Measurements from ENCODE around the gene ARRDC4. TPM values are rescaled to one million over a fixed set of nuclear protein-coding genes. Genes with fewer than 3 reads are reported as not detected.

ARRDC4 gene, protein sequence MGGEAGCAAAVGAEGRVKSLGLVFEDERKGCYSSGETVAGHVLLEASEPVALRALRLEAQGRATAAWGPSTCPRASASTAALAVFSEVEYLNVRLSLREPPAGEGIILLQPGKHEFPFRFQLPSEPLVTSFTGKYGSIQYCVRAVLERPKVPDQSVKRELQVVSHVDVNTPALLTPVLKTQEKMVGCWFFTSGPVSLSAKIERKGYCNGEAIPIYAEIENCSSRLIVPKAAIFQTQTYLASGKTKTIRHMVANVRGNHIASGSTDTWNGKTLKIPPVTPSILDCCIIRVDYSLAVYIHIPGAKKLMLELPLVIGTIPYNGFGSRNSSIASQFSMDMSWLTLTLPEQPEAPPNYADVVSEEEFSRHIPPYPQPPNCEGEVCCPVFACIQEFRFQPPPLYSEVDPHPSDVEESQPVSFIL
- 10 to 100 TPM; 19.6 to 58.1 (median 25.4) TPM for polyA plus RNA-seq

DNA sequence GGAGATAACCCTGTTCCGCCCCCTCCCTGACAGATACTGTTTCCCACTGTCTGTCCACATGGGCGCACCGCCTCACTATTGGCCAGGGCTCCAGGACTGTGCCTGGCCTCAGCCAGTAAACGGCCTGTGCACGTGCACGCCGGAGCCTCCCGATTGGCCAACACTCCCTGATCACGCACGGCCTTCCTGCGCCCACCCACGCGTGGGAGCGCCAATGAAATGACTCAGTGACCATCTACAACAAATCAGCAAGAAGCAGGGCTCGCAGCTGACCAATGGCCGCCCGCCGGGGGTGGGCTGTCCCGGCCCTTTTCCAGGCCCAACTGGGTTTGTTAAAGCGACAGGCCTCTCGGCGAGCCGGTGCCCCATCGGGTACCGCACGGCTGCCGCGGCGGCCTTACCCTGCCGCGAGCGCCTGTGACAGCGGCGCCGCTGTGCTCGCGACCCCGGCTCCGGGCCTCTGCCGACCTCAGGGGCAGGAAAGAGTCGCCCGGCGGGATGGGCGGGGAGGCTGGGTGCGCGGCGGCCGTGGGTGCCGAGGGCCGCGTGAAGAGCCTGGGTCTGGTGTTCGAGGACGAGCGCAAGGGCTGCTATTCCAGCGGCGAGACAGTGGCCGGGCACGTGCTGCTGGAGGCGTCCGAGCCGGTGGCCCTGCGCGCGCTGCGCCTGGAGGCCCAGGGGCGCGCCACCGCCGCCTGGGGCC is at the start of gene ARRDC4:
Gene ARRDC4, plus strand, starts transcription at position 340 of the 703 bp plus-strand sequence. Its CDS starts 159 bp downstream, at position 499.
- no peak within 1 kb of the TSS for H3K27ac ChIP-seq (ENCODE audit: low read depth, low read length)

DNA sequence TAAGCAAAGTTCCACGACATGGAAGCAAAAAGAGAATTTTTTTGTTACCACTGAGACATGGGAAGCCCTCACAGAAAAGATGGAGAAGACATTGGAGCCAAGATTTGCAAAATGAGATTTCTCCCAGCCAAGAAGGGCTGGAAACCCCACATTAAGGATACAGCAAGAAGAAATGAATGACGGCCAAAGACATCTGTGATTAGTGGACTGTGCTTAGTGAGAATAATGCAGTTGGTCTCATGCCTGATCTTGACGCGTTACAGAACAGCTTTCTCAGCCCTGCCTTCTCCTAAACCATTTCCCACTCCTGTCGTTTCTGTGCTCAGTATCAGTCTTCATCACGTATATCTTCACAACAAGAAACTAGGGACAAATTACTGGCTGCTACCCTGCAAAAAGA is 45.8 kb upstream of the ARRDC4 start:
- 65 to 78% (median 66%) methylated on average over 6 of the region's 6 CpGs for WGBS, 3 donors
- no peak overlapping the region for H3K27ac ChIP-seq (ENCODE audit: low read depth, low read length)

More for the DNA sequence above, at the start of gene ARRDC4:
- 0 to 1% (median 0%) methylated on average over 62 to 69 of the region's 69 CpGs for WGBS, 3 donors

DNA sequence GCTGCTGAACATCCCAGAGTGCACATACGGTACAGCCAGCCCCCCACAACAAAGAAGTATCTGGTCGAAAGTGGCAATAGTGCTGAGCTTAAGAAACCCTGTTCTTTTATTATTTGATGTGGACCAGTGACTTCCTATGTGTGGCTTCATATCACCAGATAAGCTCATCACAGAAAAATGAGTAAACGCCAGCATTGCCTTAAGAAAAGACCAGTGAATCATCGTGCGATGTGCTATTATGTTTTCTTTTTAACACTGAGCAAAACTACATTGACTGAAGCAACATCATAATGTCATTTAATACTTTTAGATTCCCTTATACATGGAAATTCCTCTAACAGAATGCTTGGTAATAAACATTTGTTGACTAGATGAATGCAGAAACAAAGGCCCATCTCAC is 45.2 kb upstream of the ARRDC4 start:
- no peak overlapping the region for H3K27ac ChIP-seq (ENCODE audit: low read depth, low read length)
- WGBS, 3 donors, result 74 to 80% (median 80%) methylated on average over 5 of the region's 5 CpGs

DNA sequence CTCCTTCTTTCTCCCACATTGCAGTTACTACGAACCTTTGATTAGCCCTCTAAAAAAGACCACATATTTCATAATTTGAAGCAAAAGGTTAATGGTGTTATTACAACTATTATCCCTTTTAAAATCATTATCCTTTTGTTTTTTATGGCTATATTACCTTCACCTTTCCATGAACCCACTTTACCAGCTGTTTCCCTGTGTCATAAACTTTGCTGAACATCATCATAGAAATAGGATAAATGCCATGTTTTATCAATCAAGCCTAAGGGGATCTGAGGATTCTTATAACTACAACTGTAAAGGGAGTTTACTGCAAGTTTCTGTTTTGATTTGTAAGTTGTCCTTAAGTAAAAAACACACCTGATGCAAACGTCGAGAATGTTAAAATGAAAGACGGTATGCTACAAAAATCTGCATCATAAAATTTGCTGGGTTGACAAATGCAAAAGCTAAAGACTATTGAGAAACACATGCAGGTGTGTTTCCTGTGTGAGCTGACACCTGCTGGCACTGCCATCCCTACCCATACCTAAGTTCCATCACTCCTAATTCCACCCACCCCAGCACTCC is 39.1 kb upstream of the ARRDC4 start:
- 84 to 88% (median 85%) methylated on average over 4 of the region's 4 CpGs for WGBS, 3 donors
- H3K27ac ChIP-seq (ENCODE audit: low read depth, low read length), result no peak overlapping the region

DNA sequence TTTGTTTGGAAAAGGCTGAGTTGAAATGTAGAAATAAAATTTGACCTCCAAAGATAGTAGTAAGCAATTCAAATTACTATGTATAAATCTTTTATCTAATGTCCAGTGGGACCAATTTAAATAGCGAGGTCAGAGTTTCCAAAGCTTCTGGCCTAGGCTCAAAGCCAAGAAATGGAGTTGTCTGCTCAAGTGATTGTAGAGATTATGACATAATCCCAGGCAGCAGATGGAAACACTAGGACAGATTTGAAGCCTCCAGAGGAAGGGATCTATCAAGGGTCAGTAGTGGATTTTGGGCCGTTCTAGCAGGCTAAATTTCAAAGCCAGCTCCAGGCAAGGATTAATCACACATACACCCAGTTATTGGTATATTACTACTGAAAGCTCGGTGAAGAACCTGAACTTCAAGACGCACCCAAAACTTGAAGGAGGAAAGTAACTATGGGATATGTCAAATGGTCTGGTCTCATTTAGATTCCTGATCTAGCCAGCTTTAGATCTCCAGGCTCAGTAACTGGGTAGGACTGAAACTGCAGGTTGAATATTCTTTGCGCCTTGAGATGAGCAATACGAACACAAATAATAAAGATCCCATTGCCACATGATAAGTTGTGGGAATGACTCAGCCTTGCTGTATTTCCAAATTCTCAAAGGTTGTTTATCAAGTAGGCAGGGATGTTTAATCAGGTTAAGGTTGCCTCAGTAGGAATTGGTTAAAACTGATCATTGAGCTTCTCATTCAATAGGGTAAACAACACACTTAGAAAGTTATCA is 30.9 kb upstream of the ARRDC4 start:
- WGBS, 3 donors, result 63 to 81% (median 70%) methylated on average over 6 of the region's 6 CpGs
- no peak overlapping the region for H3K27ac ChIP-seq (ENCODE audit: low read depth, low read length)

DNA sequence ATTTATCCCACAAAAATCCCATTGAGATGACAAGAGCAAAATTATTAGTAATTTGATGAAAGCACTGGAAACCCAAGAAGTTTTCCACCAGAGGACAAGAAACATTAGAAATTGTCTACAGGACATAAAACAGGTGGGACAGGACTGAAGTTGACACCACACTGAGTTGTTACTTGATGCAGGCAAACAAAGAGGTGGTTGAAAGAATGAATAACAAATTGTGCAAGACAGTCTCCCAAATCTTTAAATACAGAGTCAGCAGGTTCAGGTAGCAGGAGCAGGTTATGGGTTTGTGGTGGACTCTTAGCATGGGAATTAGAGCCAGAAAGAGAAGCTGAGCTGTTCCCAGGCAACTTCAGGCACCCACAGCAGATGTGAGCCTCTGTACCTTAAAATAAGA is 30.3 kb upstream of the ARRDC4 start:
- H3K27ac ChIP-seq (ENCODE audit: low read depth, low read length), result no peak overlapping the region

DNA sequence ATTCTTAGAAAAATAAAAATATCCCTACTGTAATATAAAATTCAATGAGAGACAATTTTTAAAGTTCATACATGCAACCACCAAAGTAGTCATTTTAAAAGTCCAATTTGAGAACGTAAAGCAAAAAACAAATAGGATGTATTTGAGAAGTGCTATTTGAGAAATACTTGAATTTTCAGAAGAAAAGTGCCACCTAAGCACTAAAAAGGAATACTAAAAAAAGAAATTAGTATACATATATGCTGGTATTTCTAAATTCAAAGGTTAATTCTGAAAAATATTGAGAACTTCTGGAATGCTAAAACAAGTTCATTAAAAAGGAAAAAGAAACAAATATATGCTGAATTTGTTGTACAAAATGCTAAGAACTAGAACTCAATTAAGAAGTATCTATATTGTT is 29.2 kb upstream of the ARRDC4 start:
- no peak overlapping the region for H3K27ac ChIP-seq (ENCODE audit: low read depth, low read length)
- WGBS, 3 donors, result 80 to 90% (median 86%) methylated on average over 1 of the region's 1 CpG

DNA sequence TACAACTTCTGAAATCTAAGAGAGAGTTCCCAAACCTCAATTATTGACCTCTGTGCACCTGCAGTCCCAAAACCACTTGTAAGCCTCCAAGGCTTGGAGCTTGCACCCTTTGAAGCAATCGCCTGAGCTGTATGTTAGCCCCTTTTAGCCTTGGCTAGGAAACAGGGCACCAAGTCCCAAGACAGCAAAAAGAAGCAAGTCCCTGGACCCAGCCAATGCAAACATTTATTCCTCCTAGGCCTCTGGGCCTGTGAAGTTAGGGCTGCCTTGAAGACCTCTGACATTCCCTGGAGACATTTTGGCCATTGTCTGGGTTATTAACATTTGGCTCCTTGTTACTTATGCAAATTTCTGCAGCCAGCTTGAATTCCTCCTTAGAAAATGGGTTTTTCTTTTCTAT is 26.9 kb upstream of the ARRDC4 start:
- no peak overlapping the region for H3K27ac ChIP-seq (ENCODE audit: low read depth, low read length)
- WGBS, 3 donors, result 63 to 88% (median 79%) methylated on average over 1 of the region's 1 CpG

DNA sequence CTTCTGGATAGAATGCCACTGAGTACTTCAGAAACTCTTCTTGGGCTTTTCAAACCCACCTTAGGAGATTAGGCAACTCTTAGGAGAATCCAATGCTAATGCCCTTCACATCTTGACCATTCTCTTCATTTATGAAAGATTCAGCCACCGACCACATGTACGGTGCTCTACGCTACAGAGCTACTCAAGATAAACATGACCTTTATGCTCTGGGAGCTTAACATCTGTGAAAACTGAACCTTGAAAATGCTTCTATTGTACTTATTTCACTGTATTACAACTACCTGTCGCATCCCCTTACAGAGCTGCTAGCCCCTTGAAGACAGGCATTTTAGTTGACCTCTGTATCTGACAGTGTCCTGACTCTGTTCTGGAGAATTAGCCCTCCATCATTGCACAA is 19.5 kb upstream of the ARRDC4 start:
- H3K27ac ChIP-seq (ENCODE audit: low read depth, low read length), result no peak overlapping the region
- 45 to 96% (median 94%) methylated on average over 4 of the region's 4 CpGs for WGBS, 3 donors

DNA sequence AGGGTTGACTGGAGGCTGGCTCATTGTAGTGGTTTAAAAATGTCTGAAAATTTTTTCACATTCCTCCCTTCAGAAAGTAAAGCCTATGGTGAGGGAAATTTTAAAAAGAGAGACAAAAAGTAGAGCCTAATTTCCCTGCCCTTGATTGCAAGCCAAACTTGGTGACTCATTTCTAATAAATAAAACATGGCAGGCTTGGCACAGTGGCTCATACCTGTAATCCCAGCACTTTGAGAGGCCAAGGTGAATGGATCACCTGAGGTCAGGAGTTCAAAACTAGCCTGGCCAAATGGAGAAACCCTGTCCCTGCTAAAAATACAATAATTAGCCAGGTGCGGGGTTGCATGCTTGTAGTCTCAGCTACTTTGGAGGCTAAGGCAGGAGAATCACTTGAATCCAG is 18.9 kb upstream of the ARRDC4 start:
- no peak overlapping the region for H3K27ac ChIP-seq (ENCODE audit: low read depth, low read length)
- WGBS, 3 donors, result 91 to 100% (median 93%) methylated on average over 1 of the region's 1 CpG

DNA sequence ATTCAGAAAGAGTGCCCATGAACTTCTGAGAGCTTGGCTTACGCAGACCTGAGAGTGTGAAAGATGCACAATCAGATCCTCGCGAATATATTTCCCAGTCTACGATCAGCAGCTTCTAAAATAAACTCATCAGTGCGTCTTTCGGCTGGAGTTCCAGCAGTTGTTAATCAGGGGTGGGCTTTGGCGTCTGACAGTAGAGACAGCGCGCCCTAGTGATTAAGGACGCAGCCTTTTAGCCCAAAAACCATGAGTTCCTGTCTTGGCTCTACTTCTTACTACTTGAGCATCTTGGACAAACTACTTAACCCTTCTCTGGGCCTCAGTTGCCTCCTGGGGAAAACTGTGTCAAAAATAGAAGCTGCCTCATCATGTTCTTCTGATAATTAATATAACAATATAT is 15.8 kb upstream of the ARRDC4 start:
- 59 to 66% (median 65%) methylated on average over 10 of the region's 10 CpGs for WGBS, 3 donors
- H3K27ac ChIP-seq (ENCODE audit: low read depth, low read length), result no peak overlapping the region

DNA sequence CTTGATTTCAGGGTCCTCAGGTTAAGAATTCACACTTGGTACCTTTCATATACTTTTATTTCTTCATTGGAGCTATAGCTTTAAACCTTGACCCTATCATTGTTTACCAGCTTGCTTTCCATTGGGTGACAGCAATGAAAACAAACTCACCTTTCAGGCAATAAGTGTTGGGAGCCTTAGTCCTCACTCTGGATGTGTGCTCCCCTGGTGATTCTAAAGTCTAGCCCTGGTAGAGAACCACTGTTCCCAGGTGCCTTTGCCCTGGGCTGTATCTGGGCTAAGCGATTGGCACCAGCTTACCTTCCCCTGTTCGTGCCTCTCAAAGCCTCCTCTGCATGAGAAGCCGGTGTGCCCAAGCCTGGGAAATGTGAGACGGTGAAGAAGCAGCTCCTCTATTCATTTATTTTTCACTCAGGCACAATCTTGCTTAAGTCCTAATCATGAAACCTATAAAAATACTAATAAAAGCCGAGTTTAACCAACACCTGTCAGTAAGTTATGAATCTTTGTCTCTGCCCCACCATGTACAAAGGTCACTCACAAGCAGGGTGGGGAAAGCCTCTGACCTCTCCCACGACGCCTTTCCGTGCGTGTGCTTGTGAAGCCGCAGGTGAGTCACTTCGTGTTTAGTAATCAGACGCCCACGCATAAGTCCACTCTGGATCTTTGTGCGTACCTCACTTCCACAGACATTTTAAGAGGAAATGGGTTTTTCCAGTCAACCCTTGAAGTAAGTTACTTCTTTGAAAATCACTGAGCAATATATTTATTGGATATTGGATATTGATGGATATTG is 12.8 kb upstream of the ARRDC4 start:
- 72 to 88% (median 88%) methylated on average over 14 of the region's 14 CpGs for WGBS, 3 donors
- no peak overlapping the region for H3K27ac ChIP-seq (ENCODE audit: low read depth, low read length)

DNA sequence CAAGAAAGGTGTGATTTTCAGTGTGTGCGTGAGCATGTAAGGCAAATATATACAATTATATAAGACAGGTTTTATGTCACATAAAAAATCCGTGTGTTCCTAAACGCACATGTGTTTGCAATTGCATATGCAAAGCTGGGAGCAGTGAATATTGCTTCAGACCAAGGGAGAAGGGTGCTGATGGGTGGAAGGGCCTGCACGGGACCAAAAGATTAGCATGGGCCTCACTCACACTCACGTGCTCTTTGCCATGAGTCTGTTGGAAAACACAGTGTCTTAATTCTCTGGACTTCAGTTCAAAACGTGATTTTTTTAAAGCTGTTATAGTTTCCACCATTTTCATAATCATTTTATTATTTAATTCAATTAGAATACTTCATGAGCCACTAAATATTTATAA is 7.2 kb upstream of the ARRDC4 start:
- no peak overlapping the region for H3K27ac ChIP-seq (ENCODE audit: low read depth, low read length)
- 79 to 84% (median 82%) methylated on average over 6 of the region's 6 CpGs for WGBS, 3 donors

DNA sequence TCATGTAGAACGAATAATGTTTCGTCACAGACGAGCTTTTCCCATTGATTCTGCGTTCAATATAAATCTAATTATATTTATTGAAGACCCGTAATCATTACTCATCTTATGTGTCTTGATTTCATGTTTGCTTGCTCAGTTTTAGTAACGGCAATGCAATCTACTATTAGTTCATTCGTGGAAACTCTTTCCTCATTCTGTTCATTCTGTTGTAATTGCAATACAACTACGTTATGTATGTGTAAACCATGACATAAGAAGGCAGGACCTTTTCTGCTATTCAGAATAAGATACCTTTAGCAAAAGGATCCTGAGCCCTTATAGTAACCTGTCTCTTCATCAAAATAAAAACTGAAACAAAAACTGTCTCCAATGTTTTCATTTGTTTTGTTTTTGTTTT is 6.8 kb upstream of the ARRDC4 start:
- H3K27ac ChIP-seq (ENCODE audit: low read depth, low read length), result no peak overlapping the region
- WGBS, 3 donors, result 78 to 88% (median 83%) methylated on average over 8 of the region's 8 CpGs

DNA sequence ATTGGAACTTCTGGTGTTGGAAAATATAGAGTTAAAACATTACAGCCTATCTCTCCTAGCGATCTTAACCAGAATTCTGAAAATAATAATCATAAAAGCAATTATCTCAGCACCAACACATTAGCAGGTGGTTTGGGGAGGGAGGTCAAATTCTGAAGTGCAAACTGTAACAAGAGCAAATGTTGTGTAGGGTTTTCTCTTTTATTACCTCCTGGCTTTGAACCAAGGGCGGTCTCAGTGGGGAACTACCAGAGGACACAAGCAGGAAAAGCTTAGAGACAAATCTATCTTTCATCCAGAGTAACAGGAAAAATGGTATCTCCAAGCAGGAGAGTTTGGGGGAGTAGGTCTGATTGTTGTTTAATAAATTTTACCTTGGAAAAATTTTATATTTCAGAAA is 5.5 kb upstream of the ARRDC4 start:
- WGBS, 3 donors, result 65 to 84% (median 68%) methylated on average over 2 of the region's 2 CpGs
- H3K27ac ChIP-seq (ENCODE audit: low read depth, low read length), result no peak overlapping the region

DNA sequence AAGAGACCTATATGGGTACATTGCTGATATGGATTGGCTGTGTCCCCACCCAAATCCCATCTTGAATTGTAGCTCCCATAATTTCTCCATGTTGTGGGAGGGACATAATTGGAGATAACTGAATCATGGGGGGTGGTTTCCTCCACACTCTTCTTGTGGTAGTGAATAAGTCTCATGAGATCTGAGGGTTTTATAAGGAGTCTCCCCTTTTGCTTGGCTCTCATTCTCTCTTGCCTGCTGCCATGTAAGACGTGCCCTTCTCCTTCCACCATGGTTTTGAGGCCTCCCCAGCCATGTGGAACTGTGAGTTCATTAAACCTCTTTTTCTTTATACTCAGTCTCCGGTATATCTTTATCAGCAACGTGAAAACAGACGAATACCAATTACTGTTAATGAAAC is 5.0 kb upstream of the ARRDC4 start:
- WGBS, 3 donors, result 90 to 92% (median 90%) methylated on average over 4 of the region's 4 CpGs
- no peak overlapping the region for H3K27ac ChIP-seq (ENCODE audit: low read depth, low read length)

DNA sequence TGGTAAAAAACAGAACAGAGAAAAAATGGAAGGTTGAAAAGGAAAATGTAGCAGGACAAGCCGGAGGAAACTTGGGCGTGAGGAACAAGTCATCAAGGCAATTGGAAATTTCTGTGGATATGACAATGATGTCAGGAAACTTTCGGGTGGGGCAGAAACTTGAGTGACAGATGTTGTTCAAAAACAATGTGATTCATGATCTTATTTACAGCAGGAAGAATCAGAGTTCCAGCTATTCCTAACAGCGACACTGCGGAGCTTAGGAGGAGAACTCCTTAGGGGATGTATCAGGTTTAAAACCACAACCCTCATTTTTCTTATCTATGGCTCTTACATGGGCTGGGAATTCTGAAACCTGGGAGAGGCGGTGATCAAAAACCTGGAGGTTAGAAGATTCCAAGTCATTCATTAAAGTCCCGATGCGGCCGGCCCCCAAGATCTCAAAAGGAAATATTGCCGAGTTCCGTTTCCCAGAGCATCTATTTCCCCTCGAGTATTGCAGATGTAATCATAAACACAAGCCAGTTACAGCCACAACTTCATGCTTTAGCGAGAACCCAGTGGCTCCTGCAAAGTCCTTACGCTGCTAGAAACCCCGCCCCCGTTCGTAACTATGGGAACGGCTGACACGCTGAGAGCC is 659 bp upstream of the ARRDC4 start:
- WGBS, 3 donors, result 1 to 4% (median 4%) methylated on average over 19 of the region's 19 CpGs
- no peak overlapping the region for H3K27ac ChIP-seq (ENCODE audit: low read depth, low read length)

Data from adipose tissue (tissue), 3 donors.